ENCODE measurements around the gene PBX1.

Gene PBX1

GRCh38 chr1:164703960-164704411 lies 145.0 kb downstream of the PBX1 start:
- no peak for DNase-seq

GRCh38 chr1:164704954-164705353 lies 146.0 kb downstream of the PBX1 start:
- no peak for DNase-seq

GRCh38 chr1:164706606-164706987 lies 147.6 kb downstream of the PBX1 start:
- DNase-seq = no peak

GRCh38 chr1:164707868-164708331 lies 148.9 kb downstream of the PBX1 start:
- DNase-seq = no peak

GRCh38 chr1:164708596-164708995 lies 149.6 kb downstream of the PBX1 start:
- DNase-seq = no peak

GRCh38 chr1:164709126-164709525 lies 150.1 kb downstream of the PBX1 start:
- DNase-seq = no peak

- DNase-seq = no peak
Observed at GRCh38 chr1:164709541-164710278, 150.7 kb downstream of the PBX1 start.

GRCh38 chr1:164712131-164713036 lies 153.4 kb downstream of the PBX1 start:
- DNase-seq = peak; percentile 34

- DNase-seq = no peak
Observed at GRCh38 chr1:164713456-164714207, 154.6 kb downstream of the PBX1 start.

- DNase-seq = no peak
Observed at GRCh38 chr1:164716992-164717703, 158.2 kb downstream of the PBX1 start.

GRCh38 chr1:164718821-164719220 lies 159.8 kb downstream of the PBX1 start:
- DNase-seq = no peak

- no peak for DNase-seq
Observed at GRCh38 chr1:164719676-164720439, 160.9 kb downstream of the PBX1 start.

GRCh38 chr1:164720440-164721227 lies 161.7 kb downstream of the PBX1 start:
- DNase-seq = no peak

- DNase-seq = no peak
Observed at GRCh38 chr1:164721228-164721496, 162.2 kb downstream of the PBX1 start.

- DNase-seq = no peak
Observed at GRCh38 chr1:164723296-164723798, 164.4 kb downstream of the PBX1 start.

- no peak for DNase-seq
Observed at GRCh38 chr1:164725401-164725800, 166.4 kb downstream of the PBX1 start.

GRCh38 chr1:164726235-164726634 lies 167.3 kb downstream of the PBX1 start:
- no peak for DNase-seq

- DNase-seq = no peak
Observed at GRCh38 chr1:164728719-164729118, 169.7 kb downstream of the PBX1 start.

- DNase-seq = no peak
Observed at GRCh38 chr1:164731161-164731876, 172.3 kb downstream of the PBX1 start.

- no peak for DNase-seq
Observed at GRCh38 chr1:164733070-164733469, 174.1 kb downstream of the PBX1 start.

Data from femur (tissue), 1 donor.